Activated CD8-positive, alpha-beta T cell treated with anti-CD3 and anti-CD28 coated beads for 36 hours (primary cell): Measurements from ENCODE around the gene TRAFD1. TPM values are rescaled to one million over a fixed set of nuclear protein-coding genes. Genes with fewer than 3 reads are reported as not detected.
A peak's percentile ranks its signal among the peaks of the same experiment; 100 is the strongest.

Experiments
- ATAC-seq: fragments of 200-7000 bp; cut with Tn5 transposase; one replicate; pipeline ENCODE4 v1.10.0; 2021; ENCODE audit warnings: mild to moderate bottlenecking, moderate library complexity
- CTCF ChIA-PET: fragments of 350-600 bp; sonication (Branson Sonifier 250); formaldehyde crosslinking; loops from one replicate; lab custom pipeline; 2021; ENCODE audit warnings: antibody characterized with exemption; lab: Charles Lee
- POLR2A ChIA-PET: fragments of 350-600 bp; sonication (Branson Sonifier 250); formaldehyde crosslinking; loops from one replicate; lab custom pipeline; 2021; ENCODE audit warnings: antibody characterized with exemption; lab: Charles Lee
- DNase-seq: peaks from one replicate; pipeline ENCODE4 v3.0.0-alpha.2; 2020
- H3K27ac Mint-ChIP-seq: one replicate; pipeline ENCODE4 v1.8.0; 2021; ENCODE audit warnings: mild to moderate bottlenecking, mixed read lengths
- H3K27me3 Mint-ChIP-seq: one replicate; pipeline ENCODE4 v1.8.0; 2021; ENCODE audit warnings: mixed read lengths
- H3K36me3 Mint-ChIP-seq: one replicate; pipeline ENCODE4 v1.8.0; 2021; ENCODE audit warnings: low read depth, mixed read lengths
- H3K4me1 Mint-ChIP-seq: one replicate; pipeline ENCODE4 v1.8.0; 2021; ENCODE audit warnings: low read depth, mixed read lengths
- H3K4me3 Mint-ChIP-seq: one replicate; pipeline ENCODE4 v1.8.0; 2021; ENCODE audit warnings: mild to moderate bottlenecking, moderate library complexity, mixed read lengths
- H3K9me3 Mint-ChIP-seq: one replicate; pipeline ENCODE4 v1.8.0; 2021; ENCODE audit warnings: mixed read lengths
- intact Hi-C: fragments of 100-400 bp; cut with micrococcal nuclease; formaldehyde crosslinking; loops from one replicate; pipeline ENCODE4 v1.10.0; 2022
- total RNA-seq, 2 experiments: library from RNA; stranded (reverse); gene quantifications; one replicate each; pipeline ENCODE4 v1.2.3, GENCODE V29; 2021
- TF ChIP-seq, protein P1 (sequence below): fragments of 200-600 bp; IDR thresholded peaks from one replicate; pipeline ENCODE4 v1.8.0; 2022; ENCODE audit warnings: antibody characterized with exemption, mild to moderate bottlenecking

TRAFD1 gene
- total RNA-seq, 2 experiments from 2014 or later = 34.6 to 35.8 TPM

DNA sequence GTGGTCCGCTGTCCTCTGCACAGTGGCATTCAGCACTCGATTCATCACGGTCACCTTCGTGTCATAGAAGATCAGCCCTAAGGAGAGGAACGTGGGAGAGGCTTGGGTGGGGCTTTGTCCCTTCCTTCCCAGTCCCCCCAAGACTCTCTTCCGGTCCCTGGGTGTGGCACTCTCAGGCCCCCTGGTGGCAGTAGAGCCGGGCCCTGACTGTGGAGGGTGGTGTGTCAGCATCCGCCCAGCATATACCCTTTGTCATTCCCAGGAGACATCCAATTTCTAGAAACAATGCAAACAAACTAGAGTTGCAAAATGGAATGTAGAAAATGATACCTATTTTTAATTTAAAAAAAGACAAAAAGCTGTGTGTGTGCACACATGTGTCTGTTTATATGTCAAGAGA lies 45.0 kb downstream of the TRAFD1 start:
- Mint-ChIP-seq H3K4me3 (no peak overlapping the region), H3K9me3 (no peaks in the 10 kb centered on the region), H3K27me3 (no peaks in the 10 kb centered on the region), H3K4me1 (no peaks in the 10 kb centered on the region), H3K27ac (peak overlapping the region; percentile 30), H3K36me3 (no peaks in the 10 kb centered on the region)
- TF ChIP-seq, protein P1, sequence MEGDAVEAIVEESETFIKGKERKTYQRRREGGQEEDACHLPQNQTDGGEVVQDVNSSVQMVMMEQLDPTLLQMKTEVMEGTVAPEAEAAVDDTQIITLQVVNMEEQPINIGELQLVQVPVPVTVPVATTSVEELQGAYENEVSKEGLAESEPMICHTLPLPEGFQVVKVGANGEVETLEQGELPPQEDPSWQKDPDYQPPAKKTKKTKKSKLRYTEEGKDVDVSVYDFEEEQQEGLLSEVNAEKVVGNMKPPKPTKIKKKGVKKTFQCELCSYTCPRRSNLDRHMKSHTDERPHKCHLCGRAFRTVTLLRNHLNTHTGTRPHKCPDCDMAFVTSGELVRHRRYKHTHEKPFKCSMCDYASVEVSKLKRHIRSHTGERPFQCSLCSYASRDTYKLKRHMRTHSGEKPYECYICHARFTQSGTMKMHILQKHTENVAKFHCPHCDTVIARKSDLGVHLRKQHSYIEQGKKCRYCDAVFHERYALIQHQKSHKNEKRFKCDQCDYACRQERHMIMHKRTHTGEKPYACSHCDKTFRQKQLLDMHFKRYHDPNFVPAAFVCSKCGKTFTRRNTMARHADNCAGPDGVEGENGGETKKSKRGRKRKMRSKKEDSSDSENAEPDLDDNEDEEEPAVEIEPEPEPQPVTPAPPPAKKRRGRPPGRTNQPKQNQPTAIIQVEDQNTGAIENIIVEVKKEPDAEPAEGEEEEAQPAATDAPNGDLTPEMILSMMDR = peak; percentile 59
- intact Hi-C loops = no loop called here
- POLR2A ChIA-PET = no interaction called here
- ATAC-seq = peak; percentile 74
- DNase-seq = peak; percentile 54
- CTCF ChIA-PET = interaction anchor here (0.7 to 1.4 kb wide), 3 partner anchors 12 to 601 kb away, joined by 3 read pairs; no protein-coding TSS in a partner anchor

DNA sequence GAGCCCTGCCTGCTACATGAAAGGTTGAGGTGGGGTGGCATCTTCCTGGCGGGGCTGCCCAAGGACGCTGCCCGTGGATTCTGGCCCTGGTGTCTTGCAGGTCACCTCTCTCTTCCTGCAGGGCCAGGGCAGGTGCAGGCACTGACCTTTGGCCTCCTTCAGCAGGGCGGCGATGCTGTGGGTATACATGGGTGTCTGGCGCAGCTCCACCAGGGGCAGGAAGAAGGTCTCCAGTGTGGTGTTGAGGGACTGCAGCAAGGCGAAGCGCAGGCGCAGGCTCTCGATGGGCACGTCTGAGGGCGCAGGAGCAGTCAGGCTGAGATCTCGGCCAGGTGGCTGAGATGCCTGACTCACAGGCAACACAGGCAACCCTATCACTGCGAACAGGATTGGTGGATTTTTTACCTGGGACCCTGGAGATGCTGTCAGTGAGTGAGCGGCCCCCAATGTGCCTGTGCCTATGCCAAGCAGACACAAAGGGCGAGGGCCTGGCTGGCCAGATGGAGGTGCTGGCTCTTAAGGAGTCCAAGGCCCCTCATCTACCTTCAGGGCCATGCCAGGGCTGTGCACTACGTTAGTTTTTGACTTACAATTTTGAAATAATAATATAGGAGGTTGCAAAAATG lies 45.7 kb downstream of the TRAFD1 start:
- TF ChIP-seq, protein P1 = no peak
- Mint-ChIP-seq H3K4me1 (no peaks in the 10 kb centered on the region), H3K27ac (no peak overlapping the region), H3K36me3 (no peaks in the 10 kb centered on the region), H3K27me3 (no peaks in the 10 kb centered on the region), H3K4me3 (no peak overlapping the region), H3K9me3 (no peaks in the 10 kb centered on the region)
- DNase-seq = no peak
- no peak for ATAC-seq
- intact Hi-C loops = no loop called here
- ChIA-PET POLR2A (no interaction called here), CTCF (interaction anchor here (0.7 kb wide), 1 partner anchor 13 kb away, joined by 3 read pairs; no protein-coding TSS in a partner anchor)

DNA sequence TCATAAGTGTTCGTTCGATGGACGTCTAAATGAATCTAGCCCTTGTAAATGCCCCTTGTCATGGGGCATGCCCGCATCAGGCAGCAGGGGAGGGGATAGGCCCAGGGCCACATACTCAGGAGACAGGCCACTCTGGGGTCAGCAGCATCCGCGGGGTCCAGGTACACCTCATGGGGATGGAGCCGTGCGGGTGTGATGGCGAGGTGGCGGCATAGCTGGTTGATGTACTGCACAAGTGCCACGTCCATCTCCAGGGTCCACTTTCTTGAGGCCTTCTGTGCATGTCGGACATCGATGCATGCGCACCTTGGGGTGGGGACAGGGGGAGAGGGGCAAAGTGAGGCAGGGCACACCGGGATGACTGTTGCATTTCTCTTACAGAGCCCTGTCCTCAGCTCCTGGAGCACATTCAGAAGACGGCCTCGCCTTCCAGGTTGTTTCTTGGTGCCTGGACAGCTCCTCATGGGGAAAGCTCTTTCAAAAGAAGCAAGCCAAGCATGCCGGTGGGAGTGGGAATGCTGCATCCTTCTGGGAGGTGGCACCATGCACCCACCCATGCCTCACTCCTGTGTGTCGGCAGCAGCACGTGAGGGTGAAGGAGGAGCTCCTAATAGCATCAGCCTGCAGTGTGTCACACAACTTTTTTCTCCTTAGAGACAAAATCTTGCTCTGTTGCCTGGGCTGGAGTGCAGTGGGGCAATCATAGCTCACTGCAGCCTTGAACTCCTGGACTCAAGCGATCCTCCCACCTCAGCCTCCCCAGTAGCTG lies 47.4 kb downstream of the TRAFD1 start:
- no peak for ATAC-seq
- no peaks in the 10 kb centered on the region for H3K36me3 Mint-ChIP-seq
- TF ChIP-seq, protein P1 = no peak
- intact Hi-C loops = no loop called here
- H3K4me3 Mint-ChIP-seq = no peak overlapping the region
- no peaks in the 10 kb centered on the region for H3K27me3 Mint-ChIP-seq
- no peaks in the 10 kb centered on the region for H3K9me3 Mint-ChIP-seq
- no peaks in the 10 kb centered on the region for H3K4me1 Mint-ChIP-seq
- POLR2A ChIA-PET = no interaction called here
- H3K27ac Mint-ChIP-seq = no peak overlapping the region
- DNase-seq = no peak
- CTCF ChIA-PET = interaction anchor here (1.0 to 1.2 kb wide), 2 partner anchors 10 to 26 kb away, joined by 3 read pairs; no protein-coding TSS in a partner anchor

DNA sequence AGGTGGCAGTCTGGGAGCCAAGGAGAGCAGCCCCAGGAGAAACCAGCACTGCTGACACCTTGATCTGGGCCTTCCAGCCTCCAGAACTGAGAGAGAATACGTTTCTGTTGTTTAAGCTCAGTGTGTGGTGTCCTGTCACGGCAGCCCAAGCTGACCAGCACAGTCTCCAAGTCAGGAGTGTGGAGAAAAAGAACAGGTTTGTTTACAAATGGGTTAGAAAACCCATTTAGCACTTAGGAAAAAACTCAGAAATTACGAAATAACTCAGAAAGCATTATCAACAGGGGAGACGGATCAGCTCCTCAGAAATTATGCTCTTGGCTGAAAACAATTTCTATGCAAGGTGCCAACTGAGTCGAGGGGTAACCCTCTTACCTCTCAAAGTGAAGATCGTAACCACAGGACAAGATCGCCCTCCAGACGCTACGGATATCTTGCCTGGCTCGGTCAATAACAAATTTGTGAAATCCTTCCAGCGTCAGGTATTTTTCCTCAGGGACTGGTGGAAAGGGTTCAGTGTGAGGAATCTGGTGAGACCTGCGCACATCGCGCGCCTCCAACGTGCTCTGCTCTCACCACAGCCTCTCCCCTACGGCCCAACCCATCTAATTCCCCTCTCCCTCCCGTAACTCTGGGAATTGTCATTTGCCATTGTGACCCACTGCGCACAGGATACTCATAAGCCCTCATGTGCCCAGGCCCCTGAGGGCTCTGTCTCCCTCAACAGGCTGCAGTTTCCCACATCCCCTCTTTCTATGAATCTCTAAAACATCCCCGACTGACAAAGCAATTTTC lies 50.2 kb downstream of the TRAFD1 start:
- ChIA-PET POLR2A (no interaction called here), CTCF (no interaction called here)
- Mint-ChIP-seq H3K4me3 (no peak overlapping the region), H3K27ac (no peak overlapping the region), H3K4me1 (peaks cover 3% of the 10 kb centered on the region), H3K36me3 (peaks cover 7% of the 10 kb centered on the region), H3K27me3 (no peaks in the 10 kb centered on the region), H3K9me3 (no peaks in the 10 kb centered on the region)
- intact Hi-C loops = no loop called here
- DNase-seq = no peak
- TF ChIP-seq, protein P1 = no peak
- ATAC-seq = no peak
